Liver (tissue), 3 donors: ENCODE measurements around the gene GNAS-AS1.

Source experiments
- ATF3 ChIP-seq: IDR thresholded peaks from 2 replicates; pipeline ENCODE4 v1.6.1; 2016; ENCODE audit warnings: antibody characterized with exemption
- CTCF ChIP-seq: fragments of 150-350 bp; IDR thresholded peaks from 2 replicates; pipeline ENCODE4 v1.5.1; 2017; ENCODE audit warnings: improper control_type of control experiment, low read depth, low read length; ENCODE audit not compliant: missing input control
- FOXA1 ChIP-seq: IDR thresholded peaks from 2 replicates; pipeline ENCODE4 v1.6.1; 2016; ENCODE audit warnings: antibody characterized with exemption
- GABPA ChIP-seq, 2 donors: IDR thresholded peaks in 1 of 2; conservative IDR thresholded peaks in 1 of 2; 2 replicates each; pipeline ENCODE4 v1.6.1; 2016; ENCODE audit warnings: antibody characterized with exemption in 2 of 2, mild to moderate bottlenecking in 1 of 2, moderate library complexity in 1 of 2
- HNF4A ChIP-seq, 2 donors: conservative IDR thresholded peaks; 2 replicates each; pipeline ENCODE4 v1.6.1; 2016; ENCODE audit warnings: antibody characterized with exemption in 2 of 2, mild to moderate bottlenecking in 2 of 2
- MAX ChIP-seq: IDR thresholded peaks from 2 replicates; pipeline ENCODE4 v1.6.1; 2016; ENCODE audit warnings: antibody characterized with exemption
- RAD21 ChIP-seq, 2 donors: IDR thresholded peaks; 2 replicates each; pipeline ENCODE4 v1.6.1; 2016; ENCODE audit warnings: antibody characterized with exemption in 2 of 2, mild to moderate bottlenecking in 2 of 2
- SP1 ChIP-seq: IDR thresholded peaks from 2 replicates; pipeline ENCODE4 v1.6.1; 2018; ENCODE audit warnings: antibody characterized with exemption, mild to moderate bottlenecking
- TAF1 ChIP-seq: conservative IDR thresholded peaks from 2 replicates; pipeline ENCODE4 v1.6.1; 2016; ENCODE audit warnings: antibody characterized with exemption, mild to moderate bottlenecking
- YY1 ChIP-seq: IDR thresholded peaks from 2 replicates; pipeline ENCODE4 v1.6.1; 2016; ENCODE audit warnings: antibody characterized with exemption, mild to moderate bottlenecking
- donor health status: healthy.
- donor health status: healthy.

GRCh38 chr20:58829531-58829941, 21.2 kb downstream of the GNAS-AS1 start:
- TF ChIP-seq CTCF (no peak), SP1 (no peak), YY1 (no peak), HNF4A (conservative IDR thresholded peaks at IDR 0.05) (no peak), MAX (no peak), RAD21 (IDR thresholded peaks at IDR 0.05) (no peak), ATF3 (no peak), TAF1 (no peak), FOXA1 (no peak), GABPA (IDR thresholded peaks at IDR 0.05 in 1 of 2, conservative IDR thresholded peaks at IDR 0.05 in 1 of 2) (no peak)
